ENCODE results near the gene PDCD1LG2.
"Not testable (repeated sequence)": the region's sequence is repeated elsewhere in the genome, so short reads cannot be mapped to it uniquely, and the experiment has no call there.

The PDCD1LG2 gene

DNA sequence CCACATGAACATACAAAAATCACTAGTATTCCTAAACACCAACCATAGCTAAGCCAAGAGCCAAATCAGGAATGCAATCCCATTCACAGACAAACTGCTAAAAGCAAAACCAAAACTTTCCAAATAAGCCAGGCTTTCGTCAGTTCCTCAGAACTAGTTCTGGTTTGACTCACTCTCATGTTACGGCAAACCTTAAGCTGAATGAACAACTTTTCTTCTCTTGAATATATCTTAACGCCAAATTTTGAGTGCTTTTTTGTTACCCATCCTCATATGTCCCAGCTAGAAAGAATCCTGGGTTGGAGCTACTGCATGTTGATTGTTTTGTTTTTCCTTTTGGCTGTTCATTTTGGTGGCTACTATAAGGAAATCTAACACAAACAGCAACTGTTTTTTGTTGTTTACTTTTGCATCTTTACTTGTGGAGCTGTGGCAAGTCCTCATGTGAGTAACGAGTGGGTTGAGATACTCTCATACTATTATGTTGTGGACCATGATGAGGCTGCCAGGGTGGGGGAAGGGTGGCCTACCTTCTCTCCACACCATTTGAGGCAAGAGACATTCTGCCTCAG lies at the start of gene PDCD1LG2:
TSS of gene PDCD1LG2 (plus strand) at position 172 of the 572 bp plus-strand sequence. CDS start 12,016 bp downstream, outside the sequence.
- peak; percentile 35 for DNase-seq (ENCODE audit: low spot score)

DNA sequence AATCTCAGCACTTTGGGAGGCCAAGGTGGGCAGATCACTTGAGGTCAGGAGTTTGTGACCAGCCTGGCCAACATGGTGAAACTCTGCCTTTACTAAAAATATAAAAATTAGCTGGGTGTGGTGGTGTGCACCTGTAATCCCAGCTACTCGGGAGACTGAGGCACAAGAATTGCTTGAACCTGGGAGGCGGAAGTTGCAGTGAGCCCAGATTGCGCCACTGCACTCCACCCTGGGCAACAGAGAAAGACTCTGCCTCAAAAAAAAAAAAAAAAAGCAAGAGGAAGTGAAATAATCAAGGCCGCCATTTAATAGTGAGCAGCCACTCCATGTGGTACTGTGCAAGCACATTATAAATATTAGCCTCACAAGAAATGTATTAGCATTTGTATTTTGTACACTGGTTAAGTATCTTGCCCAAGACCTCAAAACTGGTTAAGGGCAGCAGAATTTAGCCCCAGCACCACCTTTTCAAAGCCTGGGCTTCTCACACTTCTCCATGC lies 45.5 kb upstream of the PDCD1LG2 start:
- not testable (repeated sequence) for DNase-seq (ENCODE audit: low spot score)

GRCh38 chr9:5466005-5466404 lies 44.3 kb upstream of the PDCD1LG2 start:
- no peak for DNase-seq (ENCODE audit: low spot score)

DNA sequence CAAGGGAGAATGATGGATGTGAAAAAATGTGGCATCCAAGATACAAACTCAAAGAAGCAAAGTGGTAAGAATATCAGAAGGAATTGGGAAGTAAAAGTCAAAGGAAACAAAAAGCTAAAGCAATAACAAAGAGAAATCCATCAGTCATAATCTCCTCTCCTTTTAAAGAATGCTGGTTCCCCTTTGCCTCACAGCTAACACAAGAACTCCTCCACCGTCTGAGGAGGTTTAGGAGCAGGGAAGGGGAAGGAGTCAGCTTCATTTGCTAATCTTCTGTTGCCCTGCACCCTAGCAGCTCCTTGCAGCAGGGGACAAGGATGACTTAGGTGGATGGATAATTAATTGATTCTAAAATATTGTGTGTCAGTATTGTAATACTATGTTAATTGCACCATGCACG lies 43.6 kb upstream of the PDCD1LG2 start:
- no peak for DNase-seq (ENCODE audit: low spot score)

DNA sequence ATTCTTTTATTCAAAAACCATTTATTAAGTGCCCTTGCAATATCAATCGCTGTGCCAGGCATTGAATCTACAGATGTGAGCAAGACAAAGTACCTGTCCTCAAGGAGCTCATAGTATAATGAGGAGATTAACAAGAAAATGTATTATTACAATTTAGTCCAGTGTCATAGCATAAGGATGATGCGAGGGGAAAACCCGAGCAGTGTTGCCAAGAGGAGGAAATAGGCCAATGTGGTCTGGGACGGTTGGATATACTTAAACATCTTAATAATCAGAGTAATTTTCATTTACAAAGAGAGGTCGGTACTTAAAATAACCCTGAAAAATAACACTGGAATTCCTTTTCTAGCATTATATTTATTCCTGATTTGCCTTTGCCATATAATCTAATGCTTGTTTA lies 41.5 kb upstream of the PDCD1LG2 start:
- DNase-seq (ENCODE audit: low spot score), result no peak

DNA sequence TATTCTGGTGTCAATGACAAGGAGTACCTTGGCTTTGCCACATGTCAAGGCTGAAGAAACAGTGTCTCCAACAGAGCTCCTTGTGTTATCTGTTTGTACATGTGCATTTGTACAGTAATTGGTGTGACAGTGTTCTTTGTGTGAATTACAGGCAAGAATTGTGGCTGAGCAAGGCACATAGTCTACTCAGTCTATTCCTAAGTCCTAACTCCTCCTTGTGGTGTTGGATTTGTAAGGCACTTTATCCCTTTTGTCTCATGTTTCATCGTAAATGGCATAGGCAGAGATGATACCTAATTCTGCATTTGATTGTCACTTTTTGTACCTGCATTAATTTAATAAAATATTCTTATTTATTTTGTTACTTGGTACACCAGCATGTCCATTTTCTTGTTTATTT lies 40.2 kb upstream of the PDCD1LG2 start:
- no peak for DNase-seq (ENCODE audit: low spot score)

- no peak for DNase-seq (ENCODE audit: low spot score)
Observed at GRCh38 chr9:5470816-5471215, 39.5 kb upstream of the PDCD1LG2 start.

GRCh38 chr9:5475611-5476010 lies 34.7 kb upstream of the PDCD1LG2 start:
- not testable (repeated sequence) for DNase-seq (ENCODE audit: low spot score)

GRCh38 chr9:5478206-5478605 lies 32.1 kb upstream of the PDCD1LG2 start:
- DNase-seq (ENCODE audit: low spot score), result no peak

DNA sequence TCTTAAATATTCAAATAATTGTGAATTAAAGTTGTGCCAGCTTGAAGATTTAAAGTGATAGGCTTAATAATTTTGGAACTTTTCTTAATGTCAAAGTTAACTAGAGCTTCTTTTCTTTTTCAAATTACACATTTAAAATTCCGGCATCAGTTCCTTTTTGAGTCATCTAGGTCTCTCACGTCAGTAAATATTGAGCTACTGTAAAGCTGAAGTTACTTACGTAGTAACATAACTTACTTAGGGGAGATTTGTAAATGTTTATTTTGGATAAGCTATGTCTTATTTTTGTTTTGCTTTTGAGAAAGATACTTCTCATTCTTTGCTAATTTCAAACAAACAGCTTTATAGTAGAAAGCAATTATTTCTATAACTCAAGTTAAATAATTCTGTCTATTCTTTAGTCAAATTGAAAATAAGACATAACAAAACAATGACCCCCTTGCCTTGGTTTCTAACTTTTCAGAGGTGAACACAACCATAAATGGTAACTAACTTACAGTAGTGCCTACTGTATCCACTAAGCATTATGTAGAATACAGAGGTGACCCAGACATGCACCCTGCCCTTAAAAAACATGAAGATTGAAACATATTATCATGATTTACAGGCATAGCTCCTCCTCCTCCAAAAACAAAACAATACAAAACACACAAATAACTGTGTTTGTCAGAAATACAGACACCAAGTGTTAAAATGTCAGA lies 30.2 kb upstream of the PDCD1LG2 start:
- DNase-seq (ENCODE audit: low spot score), result no peak

- no peak for DNase-seq (ENCODE audit: low spot score)
Observed at GRCh38 chr9:5480919-5481318, 29.4 kb upstream of the PDCD1LG2 start.

DNA sequence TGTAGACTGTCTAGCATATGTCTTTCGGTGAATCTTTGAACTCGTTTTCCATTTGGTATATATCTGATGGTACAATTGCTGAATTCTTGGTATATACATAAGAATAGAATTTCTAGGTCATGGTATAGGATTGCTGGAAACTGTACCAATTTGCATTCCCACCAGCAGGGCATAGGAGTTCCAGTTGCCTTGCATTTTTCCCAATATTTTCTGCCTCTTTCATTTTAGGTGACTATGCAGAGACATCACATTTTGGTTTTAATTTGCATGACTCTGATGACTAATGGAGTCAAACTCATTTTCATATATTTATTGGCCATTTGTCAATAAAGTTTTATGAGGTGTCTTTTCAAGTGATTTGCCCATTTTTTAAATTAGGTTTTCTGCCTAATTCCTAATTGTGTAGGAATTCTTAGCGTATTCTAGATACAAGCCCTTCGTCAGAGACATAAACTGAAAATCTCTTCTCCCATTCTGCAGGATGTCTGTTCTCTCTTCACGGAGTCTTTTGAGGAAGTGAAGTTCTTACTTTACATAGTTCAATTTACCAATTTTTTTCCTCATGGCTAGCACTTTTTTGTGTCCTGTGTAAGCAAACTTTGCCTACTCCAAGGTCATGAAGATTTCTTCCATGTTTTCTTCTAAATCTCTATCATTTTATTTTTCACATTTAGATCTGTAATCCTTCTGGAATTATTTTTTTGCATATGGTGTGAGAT lies 28.9 kb upstream of the PDCD1LG2 start:
- no peak for DNase-seq (ENCODE audit: low spot score)

DNA sequence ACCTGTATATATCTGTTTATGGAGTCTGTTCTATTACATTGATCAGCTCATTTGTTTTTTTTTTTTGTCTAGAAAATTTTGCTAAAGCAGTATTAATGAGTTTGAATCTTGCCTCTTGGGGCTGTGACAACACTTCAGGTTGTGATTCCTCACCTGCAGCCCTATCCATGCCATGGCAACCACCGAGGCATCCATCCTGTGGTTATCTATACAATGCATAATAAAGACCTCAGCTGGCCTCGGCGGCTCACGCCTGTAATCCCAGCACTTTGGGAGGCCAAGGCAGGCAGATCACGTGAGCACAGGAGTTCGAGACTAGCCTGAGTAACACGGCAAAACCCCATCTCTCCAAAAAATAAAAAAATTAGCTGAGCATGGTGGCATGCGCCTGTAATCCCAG lies 28.1 kb upstream of the PDCD1LG2 start:
- no peak for DNase-seq (ENCODE audit: low spot score)

DNA sequence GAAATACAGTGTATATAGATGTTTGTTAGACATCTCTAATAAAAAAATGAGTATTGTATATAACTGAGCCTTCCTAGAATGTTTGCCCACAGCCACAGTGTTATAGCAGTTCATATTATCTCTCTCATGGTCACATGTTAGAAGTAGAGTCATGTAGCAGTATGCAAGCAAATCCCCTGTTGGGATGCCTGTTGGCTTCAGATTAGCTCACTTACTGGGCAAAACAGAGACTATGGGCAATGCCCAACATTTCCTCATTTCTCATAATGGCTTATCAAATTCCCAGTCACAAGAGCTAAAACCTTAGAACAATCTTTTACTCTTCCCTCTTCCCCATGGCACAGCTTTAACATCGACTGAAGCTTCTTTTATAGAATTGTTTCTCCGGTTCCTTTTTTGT lies 27.0 kb upstream of the PDCD1LG2 start:
- no peak for DNase-seq (ENCODE audit: low spot score)

- no peak for DNase-seq (ENCODE audit: low spot score)
Observed at GRCh38 chr9:5485378-5486085, 24.8 kb upstream of the PDCD1LG2 start.

DNA sequence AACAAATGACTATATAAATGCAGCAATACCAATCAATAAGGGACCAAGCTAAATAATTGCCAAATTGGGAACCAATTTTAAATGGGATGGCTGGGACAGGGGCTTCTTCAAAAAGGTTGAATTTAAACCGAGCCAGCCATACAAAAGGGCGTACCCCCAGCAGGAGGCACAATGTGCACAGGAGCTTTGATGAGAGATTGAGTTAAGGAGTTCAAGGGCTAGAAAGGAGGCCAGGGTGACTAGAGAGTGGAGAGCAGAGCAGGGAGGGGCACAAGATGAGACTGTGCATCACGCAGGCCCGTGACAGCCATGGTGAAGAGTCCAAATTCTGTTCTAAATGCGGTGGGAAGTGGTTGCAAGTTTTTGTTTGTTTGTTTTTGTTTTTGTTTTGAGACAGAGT lies 23.3 kb upstream of the PDCD1LG2 start:
- no peak for DNase-seq (ENCODE audit: low spot score)

GRCh38 chr9:5488221-5489008 lies 21.9 kb upstream of the PDCD1LG2 start:
- no peak for DNase-seq (ENCODE audit: low spot score)

- DNase-seq (ENCODE audit: low spot score), result no peak
Observed at GRCh38 chr9:5489630-5490490, 20.5 kb upstream of the PDCD1LG2 start.

DNA sequence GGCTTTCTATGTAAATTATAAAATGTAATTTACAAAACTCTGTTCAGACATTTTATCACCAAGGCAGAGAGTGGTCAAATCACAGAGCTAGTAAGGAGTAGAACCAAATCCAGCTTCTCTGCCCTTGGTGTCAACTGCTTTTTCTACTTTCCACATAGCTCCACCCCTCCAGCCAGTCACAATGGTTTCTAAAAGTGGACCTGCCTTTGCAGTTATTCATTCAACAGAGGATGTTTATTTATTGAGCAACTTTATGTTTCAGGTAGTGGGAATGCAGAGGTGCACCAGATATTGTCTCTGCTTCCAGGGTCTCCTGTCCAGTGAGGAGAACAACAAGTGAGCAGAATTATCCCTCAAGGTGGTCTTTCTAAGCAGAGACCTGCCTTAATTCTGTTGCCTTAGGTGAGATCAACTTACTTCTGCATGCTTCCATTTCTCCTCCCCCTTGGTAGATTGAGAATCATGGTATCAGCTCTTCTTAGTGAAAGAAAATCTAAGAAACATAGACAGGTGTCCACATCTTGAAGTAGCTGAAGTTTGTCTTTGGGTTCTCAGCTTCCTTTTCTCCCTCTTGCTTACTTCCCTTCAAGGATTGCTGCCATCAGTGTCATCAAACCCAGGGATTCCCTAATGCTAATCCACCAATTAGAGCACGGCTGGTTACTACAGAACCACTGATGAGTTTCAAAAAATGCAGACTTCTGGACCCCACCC lies 17.2 kb upstream of the PDCD1LG2 start:
- DNase-seq (ENCODE audit: low spot score), result no peak

Measured in GM03348 (cell line).